CD4-positive, alpha-beta T cell treated with Interleukin-6 at 100 ng/mL for 8 hours (primary cell): ENCODE data around the gene HYAL1.

Experiments
- DNase-seq: peaks from one replicate; pipeline ENCODE4 v3.0.0-alpha.2; 2020; ENCODE audit warnings: mixed read lengths, low spot score

Gene HYAL1

DNA sequence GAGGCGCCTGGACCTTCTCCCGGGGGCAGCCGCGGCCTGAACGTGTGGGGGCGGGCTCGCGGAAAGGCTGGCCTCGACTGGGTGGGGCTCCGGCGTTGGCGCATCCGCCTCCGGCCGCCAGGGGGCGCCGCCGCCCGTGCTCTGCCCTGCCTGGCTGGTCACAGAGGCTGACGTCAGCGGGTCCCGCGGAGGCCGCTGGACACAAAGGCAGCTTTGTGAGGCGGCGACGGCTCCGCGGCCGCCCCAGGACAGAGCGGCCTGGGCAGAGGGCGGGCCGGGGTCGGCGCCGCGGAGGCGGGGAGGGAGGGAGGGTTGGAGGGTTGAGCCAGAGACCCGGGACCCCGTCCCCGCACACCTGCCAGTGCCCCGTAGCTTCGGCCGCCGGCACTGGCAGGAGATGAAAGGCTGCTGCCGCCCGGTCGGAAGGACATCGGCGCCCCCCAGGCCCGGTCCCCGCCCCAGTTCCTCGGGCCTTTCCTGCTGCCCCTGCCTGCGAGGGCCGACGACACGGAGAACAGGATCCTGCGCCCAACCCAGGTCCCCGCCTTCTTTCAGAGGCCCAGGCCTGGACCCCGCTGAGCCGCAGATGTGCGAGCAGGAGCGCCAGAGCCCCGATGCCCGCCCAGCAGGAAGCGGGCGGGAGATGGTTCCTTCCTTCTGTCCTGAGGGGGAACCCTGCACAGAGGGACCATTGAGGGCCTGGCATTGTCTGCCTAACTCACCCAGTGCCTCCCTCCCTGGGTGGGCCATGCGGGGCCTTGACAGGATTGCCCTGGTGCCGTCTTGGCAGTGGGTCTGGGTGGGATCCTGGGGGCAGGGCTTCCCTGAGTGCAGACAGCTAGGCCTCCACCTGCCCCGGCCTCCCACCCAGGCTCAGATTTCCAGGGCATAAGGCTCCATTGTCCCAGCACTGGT lies 43.1 kb downstream of the HYAL1 start:
- peak; percentile 78 for DNase-seq

DNA sequence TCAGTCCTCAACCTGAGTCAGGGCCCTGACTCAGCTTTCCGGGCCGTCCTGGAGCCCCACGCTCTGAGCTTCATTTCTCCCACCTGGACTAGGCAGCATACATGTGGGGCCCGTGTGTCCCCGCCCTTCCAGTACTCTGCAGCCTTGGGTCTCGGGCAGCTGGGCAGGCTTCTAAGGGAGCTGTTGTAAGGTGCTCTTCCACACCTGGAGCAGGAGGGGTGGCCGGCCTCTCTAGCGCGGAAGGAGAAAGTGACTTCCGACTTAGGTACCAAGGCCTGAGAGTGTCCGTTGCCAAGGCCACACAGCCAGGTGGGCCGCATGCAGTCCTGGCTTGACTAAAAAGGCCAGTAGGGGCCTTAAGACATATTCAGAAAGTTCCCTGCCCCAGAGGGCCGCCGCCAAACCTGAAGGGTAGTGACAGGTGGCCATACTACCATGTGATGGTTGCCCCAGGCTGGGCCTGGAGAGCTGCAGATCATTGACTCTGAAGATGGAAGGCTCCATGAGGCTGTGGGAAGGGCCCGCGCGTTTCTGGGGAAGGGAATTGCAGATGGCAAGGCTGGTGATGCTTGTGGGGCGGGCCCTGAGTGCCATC lies 43.8 kb downstream of the HYAL1 start:
- DNase-seq = no peak

GRCh38 chr3:50258979-50259378 lies 44.4 kb downstream of the HYAL1 start:
- DNase-seq = no peak

DNA sequence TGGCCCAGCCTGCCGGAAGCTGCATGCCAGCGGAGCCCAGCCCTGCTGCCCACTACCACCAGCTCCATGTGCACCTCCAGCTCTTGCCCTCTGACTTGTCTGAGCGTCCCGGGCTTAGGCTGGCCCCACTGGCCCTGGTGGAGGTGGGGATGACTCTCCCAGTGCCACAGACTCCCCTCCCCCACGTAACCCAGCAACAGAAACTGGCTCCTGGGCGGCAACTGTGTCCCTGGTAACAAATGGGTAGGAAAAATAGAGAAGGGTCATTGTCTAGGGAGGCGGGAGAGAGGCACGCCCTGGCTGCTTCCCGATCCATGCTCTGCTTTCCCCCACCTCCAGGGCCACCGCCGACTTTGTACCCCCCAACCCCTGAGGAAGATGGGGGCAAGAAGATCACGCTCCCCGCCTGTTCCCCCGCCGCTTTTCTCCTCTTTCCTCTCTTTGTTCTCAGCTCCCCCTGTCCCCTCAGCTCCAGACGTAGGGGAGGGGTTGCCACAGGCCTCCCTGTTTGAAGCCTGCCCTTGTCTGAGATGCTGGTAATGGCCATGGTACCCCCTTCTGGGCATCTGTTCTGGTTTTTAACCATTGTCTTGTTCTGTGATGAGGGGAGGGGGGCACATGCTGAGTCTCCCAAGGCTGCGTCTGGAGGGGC lies 45.2 kb downstream of the HYAL1 start:
- DNase-seq = no peak

DNA sequence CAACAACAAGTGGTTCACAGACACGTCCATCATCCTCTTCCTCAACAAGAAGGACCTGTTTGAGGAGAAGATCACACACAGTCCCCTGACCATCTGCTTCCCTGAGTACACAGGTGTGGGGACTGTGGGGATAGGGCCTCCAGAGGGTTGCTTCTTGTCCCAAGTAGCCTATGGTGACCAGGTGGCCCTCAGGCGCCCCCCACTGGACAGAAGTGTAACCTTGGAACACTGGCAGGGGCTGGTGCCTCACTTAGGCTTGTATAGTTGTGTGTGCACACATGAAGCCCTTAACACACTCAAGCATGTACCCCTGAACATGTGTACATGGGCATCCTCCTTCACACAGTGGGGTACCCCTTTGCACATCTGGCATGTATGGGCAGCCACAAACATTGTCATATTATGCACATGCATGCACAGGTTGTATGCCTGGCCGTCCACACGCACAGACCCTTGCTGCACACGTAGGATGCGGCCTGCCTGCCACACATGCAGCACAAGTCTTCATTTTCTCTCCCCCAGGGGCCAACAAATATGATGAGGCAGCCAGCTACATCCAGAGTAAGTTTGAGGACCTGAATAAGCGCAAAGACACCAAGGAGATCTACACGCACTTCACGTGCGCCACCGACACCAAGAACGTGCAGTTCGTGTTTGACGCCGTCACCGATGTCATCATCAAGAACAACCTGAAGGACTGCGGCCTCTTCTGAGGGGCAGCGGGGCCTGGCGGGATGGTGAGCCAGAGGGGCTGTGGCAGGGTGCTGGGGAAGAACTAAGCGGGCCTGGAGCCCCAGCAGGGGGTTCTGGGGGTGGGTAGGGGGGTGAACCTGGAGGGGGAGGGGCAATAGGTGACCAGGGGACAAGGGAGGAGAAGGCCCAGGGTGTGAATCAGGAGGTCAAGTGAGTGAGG lies 46.1 kb downstream of the HYAL1 start:
- no peak for DNase-seq

- DNase-seq = no peak
Observed at GRCh38 chr3:50255251-50255615, 48.1 kb downstream of the HYAL1 start.

- no peak for DNase-seq
Observed at GRCh38 chr3:50254577-50255250, 48.7 kb downstream of the HYAL1 start.

GRCh38 chr3:50251220-50251619 lies 52.2 kb downstream of the HYAL1 start:
- no peak for DNase-seq

DNA sequence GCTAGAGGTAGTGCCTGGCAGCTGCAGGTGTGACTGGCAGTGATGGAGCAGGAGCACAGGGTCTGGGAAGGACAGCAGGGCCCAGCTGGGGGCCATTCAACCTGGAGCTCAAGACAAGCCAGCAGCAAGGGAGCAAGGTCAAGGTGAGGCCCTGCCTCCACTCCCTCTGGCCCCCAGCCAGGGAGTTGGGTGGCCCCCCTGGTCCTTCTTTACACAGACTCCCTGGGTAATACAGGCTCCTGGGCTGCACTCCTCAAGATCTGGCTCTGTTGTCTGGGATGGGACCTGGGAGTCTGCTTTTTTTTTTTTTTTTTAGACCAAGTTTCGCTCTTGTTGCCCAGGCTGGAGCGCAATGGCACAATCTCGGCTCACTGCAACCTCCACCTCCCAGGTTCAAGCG lies 52.9 kb downstream of the HYAL1 start:
- no peak for DNase-seq
